Posterior vena cava (tissue), 2 donors: Measurements from ENCODE around the gene RABGEF1. TPM values are rescaled to one million over a fixed set of nuclear protein-coding genes. Genes with fewer than 3 reads are reported as not detected.
"Not testable (repeated sequence)": the region's sequence is repeated elsewhere in the genome, so short reads cannot be mapped to it uniquely, and the experiment has no call there.

Source experiments
- DNase-seq: peaks from one replicate; pipeline ENCODE4 v3.0.0-alpha.2; 2020; ENCODE audit warnings: low spot score
- intact Hi-C, 2 donors: fragments of 100-400 bp; cut with DNase I; formaldehyde crosslinking; loops; one replicate each; pipeline versions ENCODE4 v1.14.1 to v1.14.2; 2022 to 2023
- total RNA-seq, 2 donors: library from RNA; stranded (reverse); fragmentation: NEBNext Ultra II Directional; extraction: Animal tissue kit (Norgen Biotek cat#: 25700); gene quantifications; one replicate each; pipeline ENCODE4 v1.2.1, GENCODE V29; 2021
- donor health status: DM: yes; HTN: yes; CAD: no.
- donor health status: DM: yes; HTN: yes; CAD: no.

The RABGEF1 gene
- total RNA-seq, 2 donors from 2014 or later = 29.9 to 39.6 TPM

DNA sequence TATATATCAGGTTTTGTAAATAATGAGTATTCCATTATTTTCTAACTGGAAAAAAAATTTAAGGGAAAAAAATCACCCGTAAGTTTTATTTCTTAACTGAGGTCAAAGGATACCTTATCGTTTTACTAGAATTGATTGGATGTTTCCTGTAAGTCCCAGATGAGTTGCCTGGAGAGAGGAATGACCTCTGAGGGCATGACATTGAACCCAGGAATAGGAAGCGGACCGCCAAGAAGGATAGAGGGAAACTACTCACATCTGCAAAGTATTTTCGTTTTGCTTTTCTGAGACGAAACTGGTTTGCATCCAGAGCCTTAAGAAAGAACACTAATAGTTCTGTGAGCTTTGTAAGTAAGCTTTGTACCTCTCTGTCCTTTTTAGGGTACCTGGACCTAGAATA, 17.4 kb downstream of the RABGEF1 start:
- intact Hi-C loops = no loop called here

GRCh38 chr7:66758950-66759628, 18.6 kb downstream of the RABGEF1 start:
- DNase-seq = no peak
- intact Hi-C loops = no loop called here

More for the DNA sequence above, 17.4 kb downstream of the RABGEF1 start:
- DNase-seq = no peak

DNA sequence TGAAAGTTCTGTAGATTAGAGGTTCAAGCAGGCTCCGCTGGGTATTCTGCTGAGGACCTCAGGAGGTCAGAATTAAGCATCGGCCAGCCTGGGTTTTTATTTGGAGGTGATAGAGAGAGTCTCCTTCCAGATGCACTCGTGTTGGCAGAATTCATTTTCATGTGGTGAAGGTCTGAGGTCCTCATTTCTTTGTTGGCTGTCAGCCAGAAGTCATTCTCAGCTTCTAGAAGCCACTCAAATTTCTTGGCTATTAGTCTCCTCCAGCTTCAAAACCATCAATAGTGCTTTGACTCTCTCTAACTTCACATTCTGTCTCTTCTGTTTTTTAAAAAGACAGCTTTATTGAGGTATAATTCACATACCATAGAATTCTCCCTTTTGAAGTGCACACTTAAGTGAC, 22.6 kb downstream of the RABGEF1 start:
- intact Hi-C loops, DNase-seq: not testable (repeated sequence)

GRCh38 chr7:66763633-66764355, 23.3 kb downstream of the RABGEF1 start:
- DNase-seq, intact Hi-C loops: not testable (repeated sequence)

DNA sequence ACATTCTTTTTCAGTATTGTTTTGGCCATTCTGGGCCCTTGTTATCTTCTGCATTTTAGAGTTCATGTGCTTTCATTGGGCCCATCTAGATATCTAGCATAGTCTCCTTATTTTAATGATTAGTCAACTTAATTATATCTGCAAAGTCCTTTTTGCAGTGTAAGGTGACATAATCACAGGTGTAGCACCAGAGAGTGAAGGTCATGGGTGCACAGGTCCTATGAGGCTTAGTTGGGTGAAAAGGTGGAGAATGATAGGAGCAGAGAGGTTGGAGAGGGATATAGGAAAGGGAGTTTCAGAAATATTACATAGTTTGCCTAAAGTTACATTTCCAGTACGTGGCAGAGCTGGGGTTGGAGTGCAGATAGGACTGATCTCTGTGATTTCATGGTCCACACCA, 24.4 kb downstream of the RABGEF1 start:
- DNase-seq, intact Hi-C loops: not testable (repeated sequence)

DNA sequence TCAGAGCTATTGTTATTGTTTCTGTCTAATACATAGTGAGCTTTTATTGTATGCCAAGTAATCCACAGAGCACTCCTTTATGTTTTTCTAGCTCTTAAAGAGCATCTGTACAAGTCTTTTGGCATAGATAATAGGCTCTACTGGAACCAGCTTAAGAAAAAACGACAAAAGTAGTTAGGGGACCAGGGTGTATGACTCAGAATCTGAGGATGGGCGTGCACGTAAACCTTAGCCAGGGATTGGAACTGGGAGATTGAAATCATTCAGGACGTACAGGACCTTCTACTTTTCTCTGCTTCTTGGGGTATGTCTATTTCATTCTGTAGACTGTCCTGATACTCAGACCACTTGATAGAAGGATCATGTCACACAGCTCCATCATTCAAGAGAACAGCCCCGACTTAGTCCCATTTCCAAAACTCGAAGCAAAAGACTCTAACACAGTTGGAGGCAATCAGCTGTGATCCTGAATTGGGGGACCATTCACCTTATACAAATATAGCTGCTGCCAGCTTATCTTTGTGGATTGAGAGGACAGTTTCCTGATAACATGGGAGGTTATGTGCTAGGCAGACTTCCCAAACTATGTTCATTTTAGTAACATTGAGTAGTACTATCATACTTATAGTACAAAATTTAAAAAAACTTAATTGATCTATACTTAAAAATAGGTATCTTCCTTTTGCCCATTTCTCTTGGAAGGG, 24.9 kb downstream of the RABGEF1 start:
- DNase-seq, intact Hi-C loops: not testable (repeated sequence)

- intact Hi-C loops = no loop called here
- DNase-seq = no peak
Observed at GRCh38 chr7:66766041-66766440, 25.5 kb downstream of the RABGEF1 start.

GRCh38 chr7:66767486-66767885, 27.0 kb downstream of the RABGEF1 start:
- intact Hi-C loops, DNase-seq: not testable (repeated sequence)

GRCh38 chr7:66768865-66769832, 28.6 kb downstream of the RABGEF1 start:
- intact Hi-C loops = no loop called here
- no peak for DNase-seq

DNA sequence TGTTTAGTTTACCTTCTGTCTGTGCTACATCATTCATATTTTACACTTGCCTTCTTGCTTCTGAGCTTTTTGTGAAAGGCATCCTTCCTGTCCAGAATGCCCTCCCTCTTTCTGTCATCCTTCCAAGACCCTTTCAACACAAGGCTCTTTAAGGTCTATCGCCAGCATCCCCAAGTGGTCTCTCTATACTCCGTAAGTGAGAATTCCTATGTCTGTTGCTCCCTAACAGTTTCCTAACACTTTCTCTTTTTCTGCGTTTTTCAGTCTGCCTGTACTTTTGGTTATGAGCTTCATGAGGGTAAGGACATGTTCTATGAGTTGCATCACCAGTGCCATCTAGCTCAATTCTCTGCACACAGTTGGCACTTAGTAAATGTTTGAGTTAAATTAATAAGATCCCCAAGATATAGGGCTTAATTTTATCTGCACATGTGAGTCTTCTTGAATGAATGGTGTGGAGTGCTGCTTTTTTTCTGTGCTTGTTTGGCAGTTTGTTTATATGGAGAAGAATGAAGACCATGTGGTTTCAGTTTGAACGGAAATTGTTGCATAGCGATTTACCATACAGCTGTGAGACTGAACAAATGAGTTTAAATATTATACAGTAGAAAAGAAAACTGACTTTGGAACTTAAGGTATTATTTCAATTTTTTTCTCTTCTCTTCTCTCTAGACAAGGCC, 29.4 kb downstream of the RABGEF1 start:
- intact Hi-C loops = no loop called here
- no peak for DNase-seq

DNA sequence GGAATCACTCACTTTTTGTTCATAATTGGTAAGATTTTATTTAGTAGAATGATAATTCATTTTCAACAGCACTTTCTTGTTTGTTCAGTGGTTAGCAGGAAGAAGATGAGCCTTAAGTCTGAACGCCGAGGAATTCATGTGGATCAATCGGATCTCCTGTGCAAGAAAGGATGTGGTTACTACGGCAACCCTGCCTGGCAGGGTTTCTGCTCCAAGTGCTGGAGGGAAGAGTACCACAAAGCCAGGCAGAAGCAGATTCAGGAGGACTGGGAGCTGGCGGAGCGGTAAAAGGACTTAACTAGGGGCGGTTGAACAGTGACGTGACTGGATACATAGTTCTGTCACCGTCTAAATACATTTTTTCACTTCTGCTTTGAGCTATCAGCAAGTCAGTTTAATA, 31.3 kb downstream of the RABGEF1 start:
- no peak for DNase-seq
- intact Hi-C loops = no loop called here

- DNase-seq, intact Hi-C loops: not testable (repeated sequence)
Observed at GRCh38 chr7:66773744-66774143, 33.2 kb downstream of the RABGEF1 start.

- intact Hi-C loops, DNase-seq: not testable (repeated sequence)
Observed at GRCh38 chr7:66776383-66776782, 35.9 kb downstream of the RABGEF1 start.

DNA sequence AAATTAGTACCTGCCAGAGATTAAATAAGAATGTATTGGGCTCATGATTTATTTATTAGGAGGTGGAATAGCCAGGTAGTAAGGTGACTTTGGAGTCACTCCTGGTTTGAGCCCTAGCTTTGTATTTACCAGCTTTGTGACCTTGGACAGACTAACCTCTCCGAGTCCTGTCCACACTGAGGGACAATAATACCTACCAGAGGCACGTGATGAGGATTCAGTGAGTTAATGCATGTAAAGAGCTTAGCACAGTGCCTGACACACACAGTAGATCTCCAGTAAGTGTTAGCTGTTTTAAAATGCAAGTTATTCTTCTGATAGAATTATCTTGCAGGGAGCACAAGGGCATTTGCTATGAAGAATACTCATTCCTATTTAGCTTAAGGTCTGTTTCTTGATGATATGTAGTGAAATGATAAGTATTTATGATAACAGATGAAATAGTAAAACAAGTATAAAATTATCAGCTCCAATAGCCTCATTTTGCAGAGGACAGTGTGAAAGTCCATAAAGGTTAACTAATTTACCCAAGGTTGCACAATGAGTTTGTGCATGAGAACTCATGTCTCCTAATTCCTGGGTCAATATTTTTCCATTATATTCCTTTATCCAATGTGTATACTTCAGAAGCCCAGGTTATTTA, 36.4 kb downstream of the RABGEF1 start:
- intact Hi-C loops = no loop called here

DNA sequence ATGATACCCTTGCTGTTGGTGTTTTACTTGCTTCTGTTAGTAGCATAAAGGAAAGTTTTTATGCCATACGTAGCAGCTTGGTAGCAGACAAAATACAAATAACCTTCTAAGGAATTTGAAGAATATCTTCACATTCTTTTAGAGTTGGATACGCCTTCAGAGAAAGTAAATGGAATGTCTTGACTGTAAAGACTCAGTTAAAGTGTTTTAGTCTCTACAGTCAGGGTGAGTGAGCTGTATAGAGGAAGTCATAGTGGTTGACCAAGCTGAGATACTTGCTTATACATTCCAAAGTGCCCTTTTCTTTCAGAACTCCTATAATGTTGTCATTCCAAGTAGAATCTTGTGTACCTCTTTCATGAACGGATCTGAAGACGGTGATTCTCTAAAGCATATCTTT, 37.7 kb downstream of the RABGEF1 start:
- DNase-seq = no peak
- intact Hi-C loops = no loop called here

More for the DNA sequence above, 36.4 kb downstream of the RABGEF1 start:
- DNase-seq = no peak

DNA sequence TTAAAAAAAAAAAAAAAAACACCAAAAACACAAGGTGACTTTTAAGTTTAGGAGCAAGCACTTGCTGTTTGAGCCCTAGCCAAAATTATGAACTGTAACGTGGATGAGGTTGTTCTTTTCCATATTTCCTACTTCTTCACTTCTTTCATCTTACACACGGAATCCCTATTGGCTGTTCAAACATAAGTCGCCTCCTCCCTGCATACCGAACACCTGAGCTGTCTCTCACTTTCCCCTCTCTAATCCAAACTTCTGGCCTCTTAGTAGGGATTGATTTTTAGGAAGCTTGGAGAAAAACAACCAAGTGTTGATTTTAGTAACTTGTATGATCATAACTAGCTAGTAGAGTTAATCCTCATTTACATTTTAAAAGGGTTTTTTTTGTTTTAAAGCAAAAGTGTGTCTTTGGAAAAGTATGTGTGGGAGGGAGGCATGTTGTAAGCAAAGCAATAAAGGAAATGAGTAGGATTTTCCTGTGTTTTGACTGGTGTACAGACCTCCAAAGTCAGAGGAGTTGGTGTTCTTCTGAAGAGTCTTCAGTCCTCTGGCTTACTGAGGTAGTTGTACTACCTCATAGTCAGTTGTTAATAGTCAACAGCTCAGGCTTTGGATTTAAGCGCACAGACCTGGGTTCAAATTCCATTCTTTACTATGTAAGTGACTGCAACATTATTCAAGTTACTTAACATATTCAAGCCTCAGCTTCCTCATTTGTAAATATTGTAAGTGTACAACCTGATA, 39.3 kb downstream of the RABGEF1 start:
- intact Hi-C loops = no loop called here
- no peak for DNase-seq

DNA sequence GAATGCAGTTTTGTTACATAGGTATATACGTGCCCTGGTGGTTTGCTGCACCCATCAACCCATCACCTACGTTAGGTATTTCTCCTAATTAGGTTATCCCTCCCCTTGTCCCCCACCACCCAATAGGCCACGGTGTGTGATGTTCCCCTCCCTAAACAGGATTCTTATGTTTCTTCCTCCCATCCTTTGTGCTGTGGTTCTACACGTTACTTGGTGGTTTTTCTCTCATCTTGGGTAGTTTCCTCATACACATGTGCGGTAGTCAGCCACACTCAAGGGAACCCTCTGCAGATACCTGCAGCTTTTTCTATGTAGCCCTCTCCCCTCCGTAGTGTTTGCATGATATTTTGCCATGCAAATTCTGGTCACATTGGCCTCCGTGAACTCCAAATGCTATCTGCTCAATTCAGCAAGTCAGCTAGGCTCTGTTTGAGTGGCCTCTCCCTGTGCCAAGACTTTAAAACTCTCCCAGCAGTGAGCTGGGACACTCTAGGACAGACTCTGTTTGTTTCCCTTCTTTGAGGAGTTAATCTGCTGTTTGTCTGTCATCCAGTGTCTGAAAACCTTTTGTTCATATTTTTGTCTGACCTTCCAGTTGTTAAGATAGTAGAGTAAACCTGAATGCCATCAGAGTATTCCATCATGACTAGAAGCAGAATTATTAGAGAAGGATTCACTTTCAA, 41.0 kb downstream of the RABGEF1 start:
- DNase-seq = no peak
- intact Hi-C loops = no loop called here
